GM21528 (cell line): Measurements from ENCODE around the gene KLHL9.
A peak's percentile ranks its signal among the peaks of the same experiment; 100 is the strongest.
"Not testable (repeated sequence)": the region's sequence is repeated elsewhere in the genome, so short reads cannot be mapped to it uniquely, and the experiment has no call there.

ENCODE experiments used
- ATAC-seq: cut with Tn5 transposase; IDR thresholded peaks from one replicate; pipeline ENCODE4 v1.9.1; 2021; ENCODE audit warnings: mild to moderate bottlenecking, moderate library complexity; ENCODE audit not compliant: unreplicated experiment, low FRiP score

KLHL9 gene

GRCh38 chr9:21334701-21335632 lies at the start of gene KLHL9:
Gene KLHL9 (minus strand): TSS chr9:21335404. CDS start chr9:21334859, 545 bp downstream.
- peak; percentile 92 for ATAC-seq

DNA sequence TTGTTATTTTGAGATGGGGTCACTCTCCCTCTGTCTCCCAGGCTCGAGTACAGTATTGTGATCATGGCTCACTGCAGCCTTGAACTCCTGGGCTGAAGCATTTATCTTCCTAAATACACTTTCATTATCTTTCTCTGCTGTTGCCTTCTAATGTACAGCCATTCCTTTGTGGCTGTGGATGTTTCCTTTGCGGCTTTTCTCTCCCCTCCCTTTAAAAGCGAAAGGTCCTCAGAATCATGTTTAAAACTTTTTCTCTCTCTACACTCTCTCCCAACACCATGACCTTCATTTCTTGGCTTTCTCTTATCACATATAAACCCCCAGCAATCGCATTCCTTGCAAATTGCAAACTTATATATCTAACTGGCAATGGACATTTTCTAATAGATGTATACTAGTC lies 48.4 kb upstream of the KLHL9 start:
- ATAC-seq, result no peak

DNA sequence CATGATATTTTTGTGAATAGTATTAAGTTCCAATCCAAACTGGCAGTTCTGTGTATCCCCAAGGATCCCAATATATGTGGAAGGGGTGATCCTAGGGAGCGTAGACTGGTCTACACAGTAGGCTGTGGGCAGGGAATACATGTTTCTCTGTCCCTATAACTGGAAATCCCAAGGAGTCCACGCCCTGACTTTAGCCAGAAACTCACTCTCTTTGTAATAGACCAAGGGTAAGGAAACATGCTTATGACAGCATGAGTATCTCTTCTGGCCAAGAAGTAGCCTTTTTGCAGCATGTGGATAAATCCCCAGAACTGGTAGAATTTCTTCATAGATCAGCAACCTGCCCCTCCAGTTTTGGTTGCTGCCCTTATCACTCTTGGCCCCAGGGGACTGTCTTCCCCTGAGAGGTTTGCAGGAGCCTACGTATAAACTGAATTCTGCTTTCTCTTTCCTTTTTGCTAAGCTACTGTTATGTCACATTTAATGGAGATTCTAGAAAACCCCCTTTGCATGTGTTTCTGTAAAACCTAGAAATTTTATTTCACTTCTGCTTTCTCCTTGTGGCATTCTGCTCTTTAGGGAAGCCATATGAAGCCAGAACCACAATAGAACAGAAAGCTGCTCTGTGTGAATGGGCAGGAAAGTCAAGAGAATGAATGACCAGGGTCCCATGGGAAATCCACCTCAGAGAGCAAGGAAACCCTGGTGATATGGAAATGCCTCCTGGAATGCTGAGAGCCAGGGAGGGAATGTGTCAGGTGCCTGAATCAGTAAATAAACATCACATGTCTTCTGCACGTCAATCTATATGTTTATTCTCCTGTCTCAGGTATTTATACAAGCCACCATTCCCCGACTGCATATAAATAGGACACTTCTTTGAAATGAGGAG lies 46.5 kb upstream of the KLHL9 start:
- peak; percentile 99 for ATAC-seq

GRCh38 chr9:21371467-21371866 lies 36.3 kb upstream of the KLHL9 start:
- not testable (repeated sequence) for ATAC-seq

GRCh38 chr9:21367957-21368356 lies 32.8 kb upstream of the KLHL9 start, which contains the start of gene IFNA13:
Gene IFNA13 (minus strand): TSS chr9:21368057. CDS start chr9:21368010, 47 bp downstream.
- no peak for ATAC-seq

DNA sequence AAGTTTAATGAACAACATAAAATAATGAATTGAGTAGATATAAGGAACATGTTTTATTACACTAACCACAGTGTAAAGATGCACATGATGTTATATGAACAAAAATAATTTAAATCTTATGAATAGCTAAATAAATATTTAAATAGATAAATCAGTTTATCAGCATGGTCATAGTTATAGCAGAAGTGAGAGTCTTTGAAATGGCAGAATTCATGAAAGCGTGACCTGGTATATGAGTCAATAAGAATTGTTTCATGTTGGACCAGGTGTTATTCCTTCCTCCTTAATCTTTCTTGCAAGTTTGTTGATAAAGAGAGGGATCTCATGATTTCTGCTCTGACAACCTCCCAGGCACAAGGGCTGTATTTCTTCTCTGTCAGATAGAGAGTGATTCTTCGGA lies 32.0 kb upstream of the KLHL9 start:
- ATAC-seq, result peak; percentile 85

DNA sequence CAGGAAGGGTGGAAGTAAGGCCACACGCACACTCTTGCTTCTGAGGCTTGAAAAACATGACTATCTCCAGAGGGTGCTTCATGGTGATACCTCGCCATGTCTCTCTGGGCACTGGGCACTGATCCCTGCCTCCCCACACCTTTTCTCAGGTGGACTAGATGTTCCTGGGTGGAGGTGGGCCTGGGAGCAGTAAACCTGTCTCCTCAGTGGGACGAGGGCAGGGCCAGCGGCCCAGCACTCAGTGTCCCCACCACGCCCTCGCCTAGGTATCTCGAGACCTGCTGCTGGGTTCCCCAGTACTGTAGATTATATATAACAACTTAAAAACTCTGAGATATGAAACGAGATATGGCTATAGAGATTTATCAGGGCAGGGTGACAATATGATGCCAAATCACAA lies 27.1 kb upstream of the KLHL9 start:
- ATAC-seq, result no peak

DNA sequence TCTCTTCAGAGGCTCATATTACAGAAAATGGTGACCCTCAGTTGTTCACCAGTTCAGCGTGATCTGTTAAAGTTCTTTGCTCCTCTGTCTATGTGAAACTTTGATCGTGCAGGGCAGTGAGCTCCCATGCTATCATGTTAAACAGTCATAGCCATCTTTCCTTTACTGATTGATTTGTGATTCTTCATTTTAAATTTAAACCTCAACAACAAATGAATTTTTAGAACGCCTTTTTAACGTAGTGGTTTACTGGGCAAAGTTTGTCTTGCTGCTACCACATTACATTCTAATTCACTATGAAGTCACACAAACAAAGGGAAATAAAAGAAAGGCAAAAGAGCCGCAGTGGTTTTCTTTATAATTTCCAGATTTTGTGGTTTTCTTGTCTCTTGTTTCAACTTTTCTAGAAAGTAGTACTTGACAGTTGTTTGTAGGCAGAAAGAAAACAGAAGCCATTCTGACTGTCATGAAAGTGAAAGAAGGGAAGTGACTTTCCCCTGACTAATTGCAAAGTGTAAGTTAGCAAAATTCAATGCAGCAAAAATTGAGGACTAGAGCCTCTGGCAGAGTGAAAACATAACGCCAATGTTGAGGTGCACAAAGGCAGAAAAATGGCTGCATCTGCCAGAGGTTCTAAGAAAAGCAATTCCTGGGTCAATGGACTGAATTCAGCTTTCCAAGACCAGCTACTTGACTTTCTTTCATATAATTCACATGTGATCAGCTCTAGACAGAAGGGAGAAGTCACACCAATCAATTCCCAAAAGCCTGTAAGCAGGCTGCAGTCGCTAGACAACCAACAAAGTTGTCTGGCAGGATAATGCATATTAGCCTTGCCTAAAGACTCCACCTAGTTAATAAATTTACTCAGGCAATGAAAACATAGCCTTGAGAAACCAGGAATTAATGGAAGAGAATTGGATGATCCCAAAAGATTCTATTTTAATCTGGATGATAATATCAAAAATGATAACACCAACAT lies 22.6 kb upstream of the KLHL9 start:
- ATAC-seq, result peak; percentile 92

GRCh38 chr9:21350787-21351186 lies 15.6 kb upstream of the KLHL9 start, which contains the start of gene IFNA6:
Gene IFNA6 (minus strand): TSS chr9:21350887. CDS start chr9:21350887, 0 bp downstream.
- no peak for ATAC-seq

DNA sequence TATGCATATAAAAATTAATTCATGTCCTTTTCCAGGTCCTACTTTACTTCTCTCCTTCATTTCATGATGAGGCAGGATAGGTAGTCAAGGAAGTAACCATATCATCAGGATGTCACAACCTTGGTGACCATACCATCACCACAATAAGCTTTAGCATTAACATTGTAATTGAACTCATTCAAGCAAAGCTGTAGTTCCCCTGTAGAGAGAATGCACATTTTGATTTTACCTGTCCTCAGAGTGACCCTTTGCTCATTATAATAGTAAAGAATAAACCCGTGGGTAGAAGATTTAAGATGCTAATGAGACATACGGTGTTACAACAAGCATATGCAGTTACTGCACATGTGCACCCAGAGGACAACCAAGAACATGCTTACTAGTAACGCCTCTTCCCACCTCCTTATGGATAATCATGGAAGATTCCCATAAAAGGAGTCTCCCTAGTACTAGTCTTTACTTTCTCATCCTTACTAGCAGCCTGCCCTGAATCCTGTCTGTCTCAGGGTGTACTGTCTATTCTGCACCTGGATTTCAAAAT lies 13.3 kb upstream of the KLHL9 start:
- no peak for ATAC-seq

DNA sequence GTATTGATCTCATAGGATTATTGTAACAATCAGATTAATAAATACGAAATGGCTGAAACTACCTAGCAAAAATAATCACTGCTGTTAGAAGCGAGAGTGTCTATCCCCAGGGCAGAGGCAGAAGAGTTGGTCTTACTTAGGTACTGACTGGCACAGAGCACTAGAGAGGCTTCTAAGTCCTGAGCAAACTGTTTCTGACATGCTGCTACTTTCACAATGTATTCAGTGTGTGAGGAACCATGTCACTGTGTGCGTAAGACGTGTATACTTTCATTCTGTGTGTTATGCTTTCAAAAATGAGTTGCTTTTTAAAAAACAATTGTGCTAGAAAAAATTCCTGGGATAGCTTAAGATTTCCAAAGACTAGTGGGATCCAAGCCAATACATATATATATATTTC lies 5.5 kb upstream of the KLHL9 start:
- ATAC-seq, result no peak

DNA sequence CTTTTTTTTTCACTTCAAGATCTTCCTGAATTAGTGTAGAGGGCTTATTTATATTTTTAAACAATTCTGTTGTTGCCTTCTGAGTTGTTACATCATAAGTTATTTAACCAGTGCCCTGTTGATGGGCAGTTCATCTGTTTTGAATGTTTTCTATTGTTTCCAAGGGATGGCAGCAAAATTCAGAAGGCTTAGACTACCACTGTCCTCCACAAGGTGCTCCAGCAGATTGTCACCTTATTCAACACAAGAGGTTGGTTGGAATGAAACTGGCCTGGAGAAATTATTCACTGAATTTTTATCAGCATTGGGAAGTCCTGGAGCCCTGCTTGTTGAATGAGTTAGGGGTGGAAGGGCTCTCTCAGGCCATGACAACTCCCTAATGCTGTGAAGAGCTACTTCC lies 1.3 kb upstream of the KLHL9 start:
- no peak for ATAC-seq

DNA sequence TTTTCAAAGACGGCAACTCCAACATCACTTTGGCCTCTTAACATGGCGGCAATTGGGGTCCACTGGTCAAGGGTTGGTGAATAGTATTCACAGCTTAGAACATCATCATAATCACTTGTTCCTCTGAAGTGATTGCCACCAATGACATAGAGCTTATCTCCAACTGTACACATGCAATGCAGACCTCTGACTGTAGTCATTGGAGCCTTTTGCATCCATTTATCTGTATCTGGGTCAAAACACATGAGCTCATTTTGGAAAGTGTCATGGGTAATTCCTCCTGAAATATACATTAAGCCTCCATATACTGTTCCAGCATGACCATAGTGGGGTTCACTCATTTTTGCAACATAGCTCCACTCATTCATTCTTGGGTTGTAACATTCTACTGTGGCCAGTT lies 2.0 kb downstream of the KLHL9 start:
- no peak for ATAC-seq

DNA sequence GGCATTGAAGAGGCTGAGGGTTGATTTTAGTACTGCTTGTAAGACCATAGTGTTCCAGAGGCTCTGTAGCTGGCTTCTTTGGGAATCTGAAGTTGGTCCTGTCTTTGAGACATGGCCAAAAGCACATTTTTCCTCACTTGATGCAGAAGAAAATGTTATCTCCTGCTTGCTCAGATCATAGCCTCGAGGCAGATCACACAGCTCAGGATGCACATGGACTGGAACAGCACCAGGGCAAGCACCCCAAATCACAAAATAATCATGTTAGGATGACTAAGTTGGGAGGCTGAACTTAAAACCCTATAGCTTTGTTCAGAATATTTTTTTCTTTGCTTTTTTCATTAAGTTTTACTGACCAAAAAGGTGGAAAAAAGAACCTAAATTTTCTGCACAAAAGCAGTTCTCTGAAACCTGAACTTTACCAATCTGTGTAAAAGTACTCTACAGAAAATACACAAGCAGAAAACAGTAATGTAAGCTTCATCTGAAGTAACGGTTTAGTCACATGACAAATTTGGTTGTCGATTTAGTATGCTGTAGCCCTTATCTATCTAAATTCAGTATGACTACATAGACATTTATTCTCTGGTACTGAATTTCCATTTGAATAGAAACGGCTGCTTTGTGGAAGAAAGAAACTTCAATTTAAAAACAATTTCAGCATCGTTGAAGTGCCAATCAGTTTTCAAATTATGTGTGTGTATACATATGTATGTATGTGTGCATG lies 3.4 kb downstream of the KLHL9 start:
- ATAC-seq, result no peak

- peak; percentile 77 for ATAC-seq
These were observed 8.6 kb downstream of the KLHL9 start for GRCh38 chr9:21326526-21327139.

- ATAC-seq, result no peak
These were observed 11.2 kb downstream of the KLHL9 start for GRCh38 chr9:21324047-21324446.

DNA sequence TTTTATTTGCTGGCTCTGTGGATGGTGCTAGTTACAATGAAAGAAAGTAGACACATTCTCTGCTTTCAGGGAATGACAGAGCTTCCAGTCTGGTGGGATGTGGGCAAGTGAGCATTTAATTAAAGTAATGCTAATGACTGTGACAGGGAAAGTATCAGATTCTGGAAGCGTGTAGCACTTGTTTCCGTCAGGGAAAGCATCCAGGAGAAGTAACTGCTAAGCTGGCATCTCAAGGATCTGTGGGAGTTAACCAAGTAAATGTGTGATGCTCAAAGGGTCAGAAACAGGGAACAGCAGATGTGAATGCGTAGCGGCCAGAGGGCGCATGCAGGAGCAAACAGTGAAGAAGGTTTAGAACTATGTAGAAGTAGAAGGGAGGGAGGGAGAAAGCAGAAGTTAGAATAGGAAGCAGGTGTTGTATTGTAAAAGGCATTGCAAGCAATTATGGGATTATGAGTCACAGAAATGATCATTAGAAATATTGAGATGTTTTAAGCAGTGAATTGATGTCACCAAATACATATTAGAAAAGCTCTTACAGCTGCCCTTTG lies 12.2 kb downstream of the KLHL9 start:
- no peak for ATAC-seq

DNA sequence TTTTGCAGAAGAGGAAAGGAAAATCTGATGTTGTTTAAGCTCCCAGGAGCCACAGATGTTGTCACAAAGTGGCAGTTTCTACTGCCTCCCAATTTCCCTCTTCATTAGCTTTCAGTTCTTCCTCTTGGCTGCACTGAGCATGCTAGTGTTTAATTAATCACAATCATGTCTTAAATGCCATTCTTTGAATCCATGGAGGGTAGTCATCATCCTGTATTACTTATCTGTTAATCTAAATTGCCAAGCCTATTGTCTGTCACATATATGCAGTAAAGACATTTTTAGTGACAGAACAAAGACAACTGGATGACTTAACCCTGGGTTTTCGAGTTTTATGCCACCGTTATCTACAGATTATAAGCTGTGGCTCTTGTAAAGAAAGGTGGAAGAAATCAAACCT lies 14.7 kb downstream of the KLHL9 start:
- no peak for ATAC-seq
